Measurements from ENCODE around the gene AMZ1.

Gene AMZ1

DNA sequence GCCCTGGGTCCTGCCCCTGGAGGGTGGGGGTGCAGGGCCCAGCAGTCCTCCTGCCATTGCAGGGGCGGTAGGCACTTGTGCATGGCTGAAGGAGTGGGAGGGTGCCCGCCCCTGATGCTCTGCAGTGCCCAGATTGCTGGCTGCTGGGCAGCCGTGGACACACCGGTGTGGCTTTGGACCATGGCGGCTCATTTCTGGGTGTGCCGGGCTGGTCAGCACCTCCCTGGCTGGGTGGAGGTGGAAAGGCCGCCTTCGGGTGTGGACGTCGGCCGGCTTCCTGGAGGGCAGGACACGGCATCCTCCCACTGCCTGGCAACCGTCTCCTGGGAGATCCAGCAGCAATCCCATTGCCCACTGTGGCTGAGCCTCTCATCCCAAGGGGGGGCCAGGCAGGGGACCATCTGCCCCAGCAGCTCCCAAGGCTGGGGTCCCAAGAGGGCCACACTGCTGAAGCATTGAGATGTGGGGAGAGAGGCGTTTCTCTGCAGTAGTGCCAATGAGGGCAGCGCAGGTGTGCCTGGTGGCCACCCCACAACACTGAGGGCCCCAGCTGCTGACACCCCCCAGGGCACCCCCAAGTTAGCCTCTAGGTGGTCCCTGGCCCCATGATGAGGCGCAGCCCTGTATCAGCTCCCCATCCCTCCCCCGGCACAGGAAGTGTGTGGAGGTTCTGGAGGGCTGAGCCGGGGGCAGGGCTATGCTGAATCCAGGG lies 43.3 kb upstream of the AMZ1 start:
- H3K27ac ChIP-seq (ENCODE audit: low read length), result peak overlapping the region; percentile 30
- H3K27me3 ChIP-seq (ENCODE audit: control insufficient read depth, insufficient read depth, low read length), result no peaks in the 10 kb centered on the region
- H3K9me3 ChIP-seq (ENCODE audit: control insufficient read depth, low read depth, low read length), result no peaks in the 10 kb centered on the region
- no peak overlapping the region for H3K9ac ChIP-seq (ENCODE audit: low read length)
- no peak overlapping the region for H3K4me3 ChIP-seq (ENCODE audit: low read length)
- peaks cover 19% of the 10 kb centered on the region for H3K36me3 ChIP-seq (ENCODE audit: control insufficient read depth, low read depth, low read length)
- H3K4me1 ChIP-seq (ENCODE audit: control insufficient read depth, low read depth, low read length), result peaks cover 25% of the 10 kb centered on the region

DNA sequence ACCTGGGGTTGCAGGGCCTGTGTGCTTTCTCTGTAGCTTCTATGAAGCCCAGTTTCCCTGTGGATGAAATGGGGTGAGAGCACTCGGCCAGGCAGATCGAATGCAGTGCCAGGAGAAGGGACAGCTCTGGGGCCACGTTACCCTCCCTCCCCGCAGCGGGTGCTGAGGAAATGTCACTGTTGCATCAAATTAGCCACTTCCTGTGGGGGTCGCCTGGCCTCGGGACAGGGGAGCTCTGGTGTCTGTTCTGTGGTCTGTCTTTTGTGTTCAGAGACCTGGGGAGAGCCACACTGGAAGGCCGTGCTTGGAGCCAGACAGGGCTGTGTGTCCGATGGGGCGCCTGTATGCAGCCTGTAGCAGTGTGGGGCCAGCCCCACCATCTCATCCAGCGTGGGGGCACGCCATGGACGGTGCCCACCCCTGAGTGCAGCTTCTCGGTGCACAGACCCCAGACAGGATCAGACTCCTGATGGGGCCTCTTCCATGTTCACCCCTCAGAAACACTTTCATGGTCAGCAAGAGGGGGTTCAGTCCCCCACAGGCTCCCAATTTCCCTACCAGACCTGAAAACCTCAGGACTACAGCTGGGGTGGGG lies 42.6 kb upstream of the AMZ1 start:
- H3K27me3 ChIP-seq (ENCODE audit: control insufficient read depth, insufficient read depth, low read length), result no peaks in the 10 kb centered on the region
- H3K4me3 ChIP-seq (ENCODE audit: low read length), result no peak overlapping the region
- no peak overlapping the region for H3K9ac ChIP-seq (ENCODE audit: low read length)
- H3K9me3 ChIP-seq (ENCODE audit: control insufficient read depth, low read depth, low read length), result no peaks in the 10 kb centered on the region
- peak overlapping the region; percentile 30 for H3K27ac ChIP-seq (ENCODE audit: low read length)
- H3K36me3 ChIP-seq (ENCODE audit: control insufficient read depth, low read depth, low read length), result peaks cover 21% of the 10 kb centered on the region
- peaks cover 25% of the 10 kb centered on the region for H3K4me1 ChIP-seq (ENCODE audit: control insufficient read depth, low read depth, low read length)

DNA sequence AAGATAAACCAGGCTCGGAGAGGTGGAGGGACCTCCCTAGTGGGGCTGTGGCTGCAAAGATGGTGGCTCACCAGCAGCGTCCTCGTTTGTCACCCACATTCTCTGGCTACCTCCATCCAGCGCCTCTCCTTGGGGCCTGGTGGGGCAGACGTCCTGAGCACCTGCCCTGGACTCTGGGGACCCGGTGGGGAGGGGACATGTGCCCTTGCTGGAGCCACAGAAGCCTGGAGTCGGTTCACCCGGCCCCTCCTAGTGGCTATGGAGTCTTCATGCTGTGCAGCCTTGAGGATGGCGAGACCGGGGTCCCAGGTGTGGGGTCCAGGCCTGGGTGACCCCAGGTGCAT lies 41.7 kb upstream of the AMZ1 start:
- H3K9ac ChIP-seq (ENCODE audit: low read length), result no peak overlapping the region
- peaks cover 19% of the 10 kb centered on the region for H3K4me1 ChIP-seq (ENCODE audit: control insufficient read depth, low read depth, low read length)
- H3K4me3 ChIP-seq (ENCODE audit: low read length), result no peak overlapping the region
- peaks cover 21% of the 10 kb centered on the region for H3K36me3 ChIP-seq (ENCODE audit: control insufficient read depth, low read depth, low read length)
- no peaks in the 10 kb centered on the region for H3K27me3 ChIP-seq (ENCODE audit: control insufficient read depth, insufficient read depth, low read length)
- no peaks in the 10 kb centered on the region for H3K9me3 ChIP-seq (ENCODE audit: control insufficient read depth, low read depth, low read length)
- no peak overlapping the region for H3K27ac ChIP-seq (ENCODE audit: low read length)

DNA sequence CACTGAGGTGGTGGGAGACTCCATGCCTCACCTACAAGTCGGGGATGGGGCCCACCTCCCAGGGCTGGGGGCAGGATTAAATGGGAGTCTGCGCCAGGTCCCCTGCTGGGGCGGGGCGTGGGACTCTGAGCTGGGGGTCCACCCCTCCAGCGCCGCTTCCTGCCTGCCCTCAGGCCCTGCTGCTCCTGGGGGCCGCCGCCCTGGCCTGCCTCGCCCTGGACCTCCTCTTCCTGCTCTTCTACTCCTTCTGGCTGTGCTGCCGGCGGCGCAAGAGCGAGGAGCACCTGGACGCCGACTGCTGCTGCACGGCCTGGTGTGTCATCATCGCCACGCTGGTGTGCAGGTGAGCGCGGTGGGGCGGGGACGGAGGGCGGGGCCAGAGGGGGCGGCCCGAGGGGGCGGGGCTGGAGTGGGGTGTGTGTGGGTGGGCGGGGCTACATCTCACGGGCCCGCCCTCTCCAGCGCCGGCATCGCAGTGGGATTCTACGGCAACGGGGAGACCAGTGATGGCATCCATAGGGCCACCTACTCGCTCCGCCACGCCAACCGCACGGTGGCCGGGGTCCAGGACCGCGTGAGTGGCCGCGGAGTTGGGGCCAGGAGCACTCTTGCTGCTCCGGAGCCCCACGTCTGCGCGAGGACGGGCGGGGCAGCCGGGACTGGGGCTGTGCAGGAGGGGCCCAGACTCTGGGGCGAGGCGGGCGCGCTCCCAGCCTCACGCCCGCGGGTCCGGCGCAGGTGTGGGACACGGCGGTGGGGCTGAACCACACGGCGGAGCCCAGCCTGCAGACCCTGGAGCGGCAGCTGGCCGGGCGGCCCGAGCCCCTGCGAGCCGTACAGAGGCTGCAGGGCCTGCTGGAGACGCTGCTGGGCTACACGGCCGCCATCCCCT lies 41.1 kb upstream of the AMZ1 start:
- peaks cover 18% of the 10 kb centered on the region for H3K4me1 ChIP-seq (ENCODE audit: control insufficient read depth, low read depth, low read length)

DNA sequence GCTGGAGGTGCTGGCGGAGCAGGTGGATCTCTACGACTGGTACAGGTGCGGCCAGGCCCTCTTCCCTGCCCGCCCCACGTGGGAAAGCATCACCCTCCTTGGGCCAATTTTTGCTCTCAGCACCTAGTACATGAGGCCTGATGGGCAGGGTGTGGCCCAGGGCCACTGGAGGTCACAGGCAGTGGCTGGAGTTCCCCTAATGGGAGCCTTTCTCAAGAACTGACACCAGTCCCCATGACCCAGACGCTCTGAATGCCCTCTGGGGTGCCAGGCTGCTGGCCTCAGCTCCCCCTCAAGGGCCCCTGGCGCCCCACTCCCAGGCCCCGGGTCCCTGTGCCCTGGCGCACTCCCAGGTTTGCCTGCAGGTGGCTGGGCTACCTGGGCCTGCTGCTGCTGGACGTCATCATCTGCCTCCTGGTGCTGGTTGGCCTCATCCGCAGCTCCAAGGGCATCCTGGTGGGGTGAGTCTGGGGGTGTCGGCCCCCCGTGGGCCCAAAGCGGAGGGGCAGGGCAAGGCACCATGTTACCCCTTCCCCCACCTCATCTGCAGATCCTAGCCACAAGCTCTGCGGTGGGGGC lies 40.3 kb upstream of the AMZ1 start:
- Histone ChIP-seq H3K36me3 (ENCODE audit: control insufficient read depth, low read depth, low read length) (peaks cover 32% of the 10 kb centered on the region), H3K9ac (ENCODE audit: low read length) (no peak overlapping the region), H3K27ac (ENCODE audit: low read length) (no peak overlapping the region), H3K4me3 (ENCODE audit: low read length) (no peak overlapping the region), H3K9me3 (ENCODE audit: control insufficient read depth, low read depth, low read length) (no peaks in the 10 kb centered on the region), H3K4me1 (ENCODE audit: control insufficient read depth, low read depth, low read length) (peaks cover 18% of the 10 kb centered on the region), H3K27me3 (ENCODE audit: control insufficient read depth, insufficient read depth, low read length) (no peaks in the 10 kb centered on the region)

More for the DNA sequence above, 41.1 kb upstream of the AMZ1 start:
- Histone ChIP-seq H3K27ac (ENCODE audit: low read length) (no peak overlapping the region), H3K9ac (ENCODE audit: low read length) (no peak overlapping the region), H3K4me3 (ENCODE audit: low read length) (no peak overlapping the region), H3K9me3 (ENCODE audit: control insufficient read depth, low read depth, low read length) (no peaks in the 10 kb centered on the region), H3K27me3 (ENCODE audit: control insufficient read depth, insufficient read depth, low read length) (no peaks in the 10 kb centered on the region), H3K36me3 (ENCODE audit: control insufficient read depth, low read depth, low read length) (peaks cover 27% of the 10 kb centered on the region)

DNA sequence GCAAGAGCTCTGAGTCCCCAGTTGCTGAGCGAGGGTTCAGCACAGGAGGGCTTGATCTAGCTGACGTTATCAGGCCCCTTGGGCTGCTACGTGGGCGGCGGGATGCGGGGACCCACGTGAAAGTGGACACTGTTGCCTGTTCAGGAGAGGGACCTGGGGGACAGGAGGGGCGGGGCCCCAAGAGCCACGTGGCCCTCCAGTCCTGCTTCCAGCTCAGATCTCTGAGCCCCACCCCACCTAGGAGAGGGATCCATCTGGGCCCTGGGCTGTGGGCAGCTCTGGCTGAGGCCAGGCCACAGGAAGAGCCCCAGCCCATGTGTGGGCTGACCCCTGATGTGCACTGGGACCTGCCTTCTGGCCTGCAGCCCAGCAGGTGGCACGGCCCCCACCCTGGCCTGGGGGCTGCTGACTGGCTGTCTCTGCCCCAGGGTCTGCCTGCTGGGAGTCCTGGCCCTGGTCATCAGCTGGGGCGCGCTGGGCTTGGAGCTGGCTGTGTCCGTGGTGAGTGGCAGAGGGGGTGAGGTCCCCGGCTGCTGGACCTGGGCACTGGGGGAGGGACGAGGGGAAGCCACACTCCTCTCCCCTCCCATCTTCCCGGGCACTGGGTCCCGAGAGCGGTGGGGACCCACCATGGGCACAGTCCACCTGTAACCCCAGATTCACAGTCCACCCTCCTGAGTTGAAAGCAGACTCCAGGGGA lies 38.7 kb upstream of the AMZ1 start:
- H3K4me3 ChIP-seq (ENCODE audit: low read length), result no peak overlapping the region
- H3K27ac ChIP-seq (ENCODE audit: low read length), result no peak overlapping the region
- H3K27me3 ChIP-seq (ENCODE audit: control insufficient read depth, insufficient read depth, low read length), result no peaks in the 10 kb centered on the region
- H3K36me3 ChIP-seq (ENCODE audit: control insufficient read depth, low read depth, low read length), result peaks cover 32% of the 10 kb centered on the region
- H3K4me1 ChIP-seq (ENCODE audit: control insufficient read depth, low read depth, low read length), result peaks cover 11% of the 10 kb centered on the region
- H3K9me3 ChIP-seq (ENCODE audit: control insufficient read depth, low read depth, low read length), result no peaks in the 10 kb centered on the region
- no peak overlapping the region for H3K9ac ChIP-seq (ENCODE audit: low read length)

DNA sequence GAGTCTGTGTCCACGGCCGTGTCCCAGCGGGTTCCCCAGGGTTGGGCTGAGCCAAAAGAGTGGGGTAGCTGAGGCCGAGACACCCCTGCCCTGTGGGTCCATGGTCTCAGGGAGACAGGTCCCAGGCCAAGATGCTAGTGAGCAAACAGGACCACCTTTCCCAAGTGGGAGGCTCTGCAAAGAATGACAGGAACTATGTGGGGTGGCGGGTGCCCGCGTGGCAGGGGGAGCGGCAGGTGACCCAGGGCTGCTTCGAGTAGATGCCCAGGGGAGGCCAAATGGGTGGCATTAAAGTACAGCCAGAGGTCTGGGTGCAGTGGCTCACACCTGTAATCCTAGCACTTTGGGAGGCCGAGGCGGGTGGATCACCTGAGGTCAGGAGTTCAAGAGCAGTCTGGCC lies 38.0 kb upstream of the AMZ1 start:
- Histone ChIP-seq H3K4me3 (ENCODE audit: low read length) (no peak overlapping the region), H3K4me1 (ENCODE audit: control insufficient read depth, low read depth, low read length) (peaks cover 8% of the 10 kb centered on the region), H3K9me3 (ENCODE audit: control insufficient read depth, low read depth, low read length) (no peaks in the 10 kb centered on the region), H3K36me3 (ENCODE audit: control insufficient read depth, low read depth, low read length) (peaks cover 32% of the 10 kb centered on the region), H3K9ac (ENCODE audit: low read length) (no peak overlapping the region), H3K27me3 (ENCODE audit: control insufficient read depth, insufficient read depth, low read length) (no peaks in the 10 kb centered on the region), H3K27ac (ENCODE audit: low read length) (no peak overlapping the region)

DNA sequence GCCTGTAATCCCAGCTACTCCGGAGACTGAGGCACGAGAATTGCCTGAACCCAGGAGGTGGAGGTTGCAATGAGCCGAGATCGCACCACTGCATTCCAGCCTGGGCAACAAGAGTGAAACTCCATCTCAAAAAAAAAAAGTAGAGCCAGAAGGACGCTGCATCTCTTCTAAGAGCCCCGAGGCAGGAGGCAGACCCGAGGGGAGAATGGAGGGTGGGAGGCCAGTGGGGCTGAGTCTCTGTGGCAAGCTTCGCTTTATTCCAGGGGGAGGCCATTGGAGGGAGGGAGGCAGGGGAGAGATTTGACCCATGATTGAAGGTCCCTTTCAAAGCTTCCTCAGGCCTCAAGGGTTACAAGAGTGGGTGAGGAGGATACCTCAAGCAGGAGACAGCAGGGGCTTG lies 37.6 kb upstream of the AMZ1 start:
- no peak overlapping the region for H3K9ac ChIP-seq (ENCODE audit: low read length)
- H3K27ac ChIP-seq (ENCODE audit: low read length), result no peak overlapping the region
- no peaks in the 10 kb centered on the region for H3K9me3 ChIP-seq (ENCODE audit: control insufficient read depth, low read depth, low read length)
- H3K36me3 ChIP-seq (ENCODE audit: control insufficient read depth, low read depth, low read length), result peaks cover 32% of the 10 kb centered on the region
- H3K4me3 ChIP-seq (ENCODE audit: low read length), result no peak overlapping the region
- H3K27me3 ChIP-seq (ENCODE audit: control insufficient read depth, insufficient read depth, low read length), result no peaks in the 10 kb centered on the region
- H3K4me1 ChIP-seq (ENCODE audit: control insufficient read depth, low read depth, low read length), result peaks cover 3% of the 10 kb centered on the region

DNA sequence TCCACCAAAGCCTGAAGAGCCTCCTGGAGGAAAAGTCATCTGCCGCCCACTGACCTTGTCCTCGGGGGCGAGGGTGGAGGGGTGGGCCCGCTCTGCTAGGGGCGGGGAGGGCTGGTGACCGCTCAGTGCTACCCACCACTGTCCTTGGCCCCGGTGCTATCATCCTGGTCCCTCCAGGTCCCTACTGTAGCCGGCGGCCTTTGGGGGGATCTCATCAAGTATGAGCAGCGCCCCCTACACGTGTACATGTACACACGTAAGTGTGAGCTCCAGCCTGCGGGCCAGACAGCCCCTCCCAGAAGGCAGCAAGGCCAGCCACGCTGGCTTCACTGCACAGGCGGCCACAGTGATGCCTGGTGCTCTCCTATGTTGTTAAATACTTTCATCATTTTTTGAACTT lies 36.7 kb upstream of the AMZ1 start:
- no peak overlapping the region for H3K27ac ChIP-seq (ENCODE audit: low read length)
- H3K9ac ChIP-seq (ENCODE audit: low read length), result no peak overlapping the region
- no peaks in the 10 kb centered on the region for H3K27me3 ChIP-seq (ENCODE audit: control insufficient read depth, insufficient read depth, low read length)
- no peaks in the 10 kb centered on the region for H3K4me1 ChIP-seq (ENCODE audit: control insufficient read depth, low read depth, low read length)
- no peak overlapping the region for H3K4me3 ChIP-seq (ENCODE audit: low read length)
- H3K9me3 ChIP-seq (ENCODE audit: control insufficient read depth, low read depth, low read length), result no peaks in the 10 kb centered on the region
- H3K36me3 ChIP-seq (ENCODE audit: control insufficient read depth, low read depth, low read length), result peaks cover 32% of the 10 kb centered on the region

DNA sequence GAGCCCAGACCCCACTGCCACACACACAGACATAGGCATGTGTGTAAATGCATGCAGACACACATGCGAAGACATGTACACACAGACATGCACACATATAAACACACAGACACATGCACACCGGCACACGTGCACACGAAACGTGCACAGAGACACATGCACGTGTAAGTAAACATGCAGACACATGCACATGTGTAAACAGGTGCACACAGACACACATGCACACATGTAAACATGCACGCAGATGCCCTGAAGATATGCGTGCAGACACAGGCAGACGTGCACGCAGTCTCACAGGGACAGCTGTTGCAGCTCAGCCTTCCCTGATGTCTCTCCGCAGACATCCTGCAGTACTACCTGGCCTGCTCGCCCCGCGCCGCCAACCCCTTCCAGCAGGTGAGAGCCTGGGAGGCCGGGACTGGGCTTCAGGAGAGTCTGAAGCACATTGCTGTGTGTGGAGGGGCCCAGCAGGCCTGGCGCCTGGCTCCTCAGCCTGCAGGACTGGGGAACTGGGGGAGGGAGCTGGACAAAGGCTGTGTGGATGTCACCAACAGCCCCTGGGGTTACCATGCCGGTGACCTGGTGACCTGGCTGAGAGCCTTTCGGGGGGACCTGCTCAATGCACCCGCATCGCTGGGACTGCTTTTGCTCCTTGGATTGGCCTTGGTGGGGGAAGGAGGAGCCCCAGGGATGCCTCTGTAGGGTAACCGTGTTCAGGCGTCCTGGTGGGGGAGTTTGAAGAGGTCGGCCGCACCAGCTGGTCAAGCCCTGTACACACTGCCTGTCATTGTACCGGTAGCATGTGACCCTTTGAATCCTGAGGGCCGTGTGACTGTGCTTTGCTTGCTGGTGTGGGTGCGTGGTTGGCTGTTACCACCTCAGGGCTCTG lies 35.9 kb upstream of the AMZ1 start:
- no peaks in the 10 kb centered on the region for H3K27me3 ChIP-seq (ENCODE audit: control insufficient read depth, insufficient read depth, low read length)
- H3K36me3 ChIP-seq (ENCODE audit: control insufficient read depth, low read depth, low read length), result peaks cover 32% of the 10 kb centered on the region
- H3K4me3 ChIP-seq (ENCODE audit: low read length), result no peak overlapping the region
- no peak overlapping the region for H3K9ac ChIP-seq (ENCODE audit: low read length)
- H3K27ac ChIP-seq (ENCODE audit: low read length), result no peak overlapping the region
- no peaks in the 10 kb centered on the region for H3K9me3 ChIP-seq (ENCODE audit: control insufficient read depth, low read depth, low read length)
- H3K4me1 ChIP-seq (ENCODE audit: control insufficient read depth, low read depth, low read length), result no peaks in the 10 kb centered on the region

Data from iPS-18a (cell line).